Measurements from ENCODE around the gene NEGR1. TPM values are rescaled to one million over a fixed set of nuclear protein-coding genes. Genes with fewer than 3 reads are reported as not detected.

The NEGR1 gene
- total RNA-seq, 1 donor from 2014 or later, result 2.4 TPM

DNA sequence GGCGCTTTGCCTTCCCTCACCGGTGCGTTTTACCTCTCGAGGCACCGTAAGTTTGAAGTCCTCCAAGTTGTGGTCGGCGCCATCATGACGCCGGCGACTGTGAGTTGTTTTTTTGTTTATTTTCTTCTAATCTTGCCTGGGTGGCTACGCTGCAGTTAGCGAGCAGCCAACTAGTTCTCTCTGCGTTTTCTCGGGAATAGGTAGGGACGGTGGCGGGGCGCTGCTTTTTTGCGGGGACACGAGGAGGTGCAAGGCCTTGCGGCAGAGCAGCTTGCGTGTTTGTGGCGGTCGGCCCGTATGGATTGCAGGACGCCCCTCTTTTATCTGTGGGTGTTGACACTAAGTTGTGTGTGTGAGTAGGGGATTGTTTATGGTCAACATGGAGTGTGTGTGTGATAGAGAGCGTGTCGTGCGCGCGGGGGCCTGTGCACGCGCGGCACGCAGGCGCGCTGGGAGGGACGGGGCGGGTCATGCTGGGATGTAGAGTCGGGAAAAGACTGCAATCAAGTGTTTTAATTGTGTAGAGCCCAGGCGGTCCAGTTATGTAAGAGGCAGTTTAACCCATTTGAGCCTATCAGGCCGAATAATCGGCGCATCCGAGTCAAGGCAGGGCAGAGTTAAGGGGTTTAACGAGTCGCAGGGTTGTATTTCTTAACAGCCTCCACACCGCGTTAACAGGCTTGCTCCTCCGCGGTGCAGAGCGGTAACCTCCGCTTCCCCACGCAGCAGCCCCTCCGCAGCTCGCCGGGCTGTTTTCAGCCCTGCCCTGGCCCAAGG lies 1.2 kb upstream of the NEGR1 start:
- Mint-ChIP-seq H3K27ac (no peak overlapping the region), H3K9me3 (no peaks in the 10 kb centered on the region), H3K27me3 (ENCODE audit: low read depth) (peaks cover 48% of the 10 kb centered on the region), H3K36me3 (no peaks in the 10 kb centered on the region), H3K4me3 (no peak overlapping the region), H3K4me1 (peaks cover 9% of the 10 kb centered on the region)
- DNase-seq (ENCODE audit: low spot score in 2 of 2, unreplicated experiment in 2 of 2), result peak in 1 of 2 experiments; percentile 58
- TF ChIP-seq CTCF (IDR thresholded peaks at IDR 0.05; ENCODE audit: unreplicated experiment), result no peak

DNA sequence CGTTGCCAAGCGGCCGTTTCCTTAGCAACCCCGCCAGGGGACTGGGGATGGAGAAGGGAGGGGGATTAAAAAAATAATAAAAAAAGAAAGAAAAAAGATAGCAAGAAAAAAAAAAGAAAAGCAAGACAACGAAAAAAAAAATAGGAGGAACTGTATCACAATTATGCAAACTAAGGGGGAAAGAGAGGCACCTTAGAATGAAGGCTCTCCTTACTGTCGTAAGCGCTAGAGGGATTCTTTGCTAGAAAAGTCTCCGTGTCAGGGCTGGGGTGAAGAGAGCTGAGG lies 625 bp upstream of the NEGR1 start:
- TF ChIP-seq CTCF (IDR thresholded peaks at IDR 0.05; ENCODE audit: unreplicated experiment), result no peak
- Mint-ChIP-seq H3K4me3 (no peak overlapping the region), H3K36me3 (no peaks in the 10 kb centered on the region), H3K9me3 (no peaks in the 10 kb centered on the region), H3K27me3 (ENCODE audit: low read depth) (peaks cover 51% of the 10 kb centered on the region), H3K27ac (no peak overlapping the region), H3K4me1 (peaks cover 9% of the 10 kb centered on the region)
- DNase-seq (ENCODE audit: low spot score in 2 of 2, unreplicated experiment in 2 of 2), result no peak

GRCh38 chr1:72281637-72282270 lies 585 bp downstream of the NEGR1 start:
- Mint-ChIP-seq H3K4me1 (peaks cover 9% of the 10 kb centered on the region), H3K36me3 (no peaks in the 10 kb centered on the region), H3K27me3 (ENCODE audit: low read depth) (peaks cover 52% of the 10 kb centered on the region), H3K4me3 (peak overlapping the region; percentile 74), H3K27ac (peak overlapping the region; percentile 55), H3K9me3 (no peaks in the 10 kb centered on the region)
- TF ChIP-seq CTCF (IDR thresholded peaks at IDR 0.05; ENCODE audit: unreplicated experiment), result no peak
- DNase-seq (ENCODE audit: low spot score in 2 of 2, unreplicated experiment in 2 of 2), result no peak

DNA sequence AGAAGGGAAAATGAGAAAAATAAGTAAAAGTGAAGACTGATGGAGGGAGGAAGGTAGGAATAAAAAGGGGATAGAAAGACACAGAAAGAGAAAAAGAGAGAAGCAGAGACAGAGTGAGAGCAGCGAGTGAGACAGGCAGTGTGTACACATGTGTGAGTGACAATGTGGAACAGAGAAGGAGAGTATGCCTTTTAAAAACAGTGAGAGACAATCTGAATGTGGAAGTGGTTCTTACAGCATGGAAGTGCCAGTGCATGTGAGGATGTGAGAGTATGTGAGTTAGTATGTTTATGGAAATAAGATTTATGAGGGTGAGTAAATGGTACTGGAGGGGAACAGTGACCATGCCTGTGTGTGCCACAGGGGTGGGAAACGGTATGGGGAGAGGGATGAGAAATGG lies 1.2 kb downstream of the NEGR1 start:
- Mint-ChIP-seq H3K36me3 (no peaks in the 10 kb centered on the region), H3K4me3 (peak overlapping the region; percentile 74), H3K27ac (no peak overlapping the region), H3K9me3 (no peaks in the 10 kb centered on the region), H3K27me3 (ENCODE audit: low read depth) (peaks cover 50% of the 10 kb centered on the region), H3K4me1 (peaks cover 9% of the 10 kb centered on the region)
- no peak for TF ChIP-seq CTCF (IDR thresholded peaks at IDR 0.05; ENCODE audit: unreplicated experiment)
- DNase-seq (ENCODE audit: low spot score in 2 of 2, unreplicated experiment in 2 of 2), result no peak

DNA sequence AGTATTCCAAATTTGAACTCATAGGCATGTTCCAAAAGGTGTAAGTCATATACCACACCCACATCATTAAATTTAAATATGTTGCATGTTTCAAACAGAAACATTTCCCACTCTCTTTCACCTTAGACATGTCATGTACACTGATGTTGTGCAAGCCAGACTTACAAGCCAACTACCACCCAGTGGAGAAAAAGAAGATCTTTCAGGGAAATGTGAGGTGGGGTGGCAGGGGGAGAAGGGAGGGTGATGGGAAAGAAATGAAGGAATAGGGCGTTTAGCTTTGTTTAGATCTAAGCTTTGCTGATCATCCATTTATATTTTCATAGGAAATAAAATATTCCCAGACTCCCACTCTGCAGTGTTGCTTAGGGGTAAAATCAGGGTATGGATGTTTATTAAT lies 1.6 kb downstream of the NEGR1 start:
- Mint-ChIP-seq H3K27ac (no peak overlapping the region), H3K4me1 (peaks cover 9% of the 10 kb centered on the region), H3K4me3 (peak overlapping the region; percentile 74), H3K36me3 (no peaks in the 10 kb centered on the region), H3K27me3 (ENCODE audit: low read depth) (peaks cover 52% of the 10 kb centered on the region), H3K9me3 (no peaks in the 10 kb centered on the region)
- TF ChIP-seq CTCF (IDR thresholded peaks at IDR 0.05; ENCODE audit: unreplicated experiment), result no peak
- DNase-seq (ENCODE audit: low spot score in 2 of 2, unreplicated experiment in 2 of 2), result no peak
